IPS-NIHi11 (cell line): ENCODE data around the gene ANKRD44.
"Not testable (repeated sequence)": the region's sequence is repeated elsewhere in the genome, so short reads cannot be mapped to it uniquely, and the experiment has no call there.

Source experiments
- DNase-seq: peaks from one replicate; pipeline ENCODE4 v3.0.0; 2012; ENCODE audit warnings: mixed read lengths, low spot score

Gene ANKRD44

GRCh38 chr2:197075281-197075680 lies 235.3 kb downstream of the ANKRD44 start:
- DNase-seq, result no peak

DNA sequence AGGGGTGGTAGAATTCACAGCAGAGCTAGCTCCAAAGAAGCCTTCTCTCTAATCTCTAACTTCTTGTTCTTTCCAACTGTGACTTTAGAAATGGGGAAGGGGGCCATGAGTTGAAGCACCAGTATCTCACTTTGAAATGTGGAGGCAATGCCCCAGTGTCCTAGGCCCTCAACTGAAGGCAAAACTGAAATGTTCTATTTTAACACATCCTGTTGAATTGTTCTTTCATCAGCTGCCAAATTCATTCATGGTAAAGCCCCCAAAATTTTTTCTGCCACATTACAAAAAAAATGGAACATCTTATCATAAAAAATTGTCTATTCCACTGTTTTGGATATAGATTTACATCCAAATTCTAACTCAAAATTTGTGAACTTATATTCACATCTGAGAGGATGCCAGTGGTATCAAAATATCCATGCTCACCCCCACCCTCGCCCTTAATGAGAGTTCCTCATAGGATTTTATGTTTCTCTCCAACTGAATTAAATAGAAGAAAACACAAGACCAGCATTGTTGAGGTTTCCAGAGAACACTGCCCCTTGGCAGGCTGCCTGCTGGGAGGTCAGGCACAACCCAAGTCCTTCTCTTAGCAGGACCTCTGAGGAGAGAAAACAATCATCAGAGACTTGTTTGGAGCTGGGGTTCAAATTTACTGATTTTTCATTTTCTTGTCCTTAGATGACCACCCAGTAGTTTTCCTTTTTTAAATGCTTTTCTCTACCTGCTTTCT lies 236.7 kb downstream of the ANKRD44 start:
- DNase-seq, result no peak

DNA sequence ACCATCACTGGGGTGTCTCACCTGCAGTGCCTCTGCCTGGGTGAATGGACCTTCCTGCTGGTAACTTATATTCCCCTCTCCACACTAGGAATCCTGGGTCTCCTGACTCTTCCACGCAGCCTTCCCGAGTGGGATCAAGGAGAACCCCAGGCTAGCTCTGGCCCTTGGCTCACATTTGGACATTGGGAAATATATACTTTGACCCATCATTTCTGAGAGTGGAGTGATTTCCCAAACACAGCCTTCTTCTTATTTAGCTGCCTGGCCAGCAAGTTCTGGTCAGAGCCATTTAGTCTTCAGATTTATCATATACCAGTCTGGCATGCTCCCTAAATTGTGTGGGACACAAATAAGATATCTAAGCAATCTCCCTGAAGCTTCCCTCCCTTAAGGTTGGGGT lies 237.3 kb downstream of the ANKRD44 start:
- DNase-seq, result no peak

GRCh38 chr2:197072533-197072932 lies 238.0 kb downstream of the ANKRD44 start:
- DNase-seq, result no peak

DNA sequence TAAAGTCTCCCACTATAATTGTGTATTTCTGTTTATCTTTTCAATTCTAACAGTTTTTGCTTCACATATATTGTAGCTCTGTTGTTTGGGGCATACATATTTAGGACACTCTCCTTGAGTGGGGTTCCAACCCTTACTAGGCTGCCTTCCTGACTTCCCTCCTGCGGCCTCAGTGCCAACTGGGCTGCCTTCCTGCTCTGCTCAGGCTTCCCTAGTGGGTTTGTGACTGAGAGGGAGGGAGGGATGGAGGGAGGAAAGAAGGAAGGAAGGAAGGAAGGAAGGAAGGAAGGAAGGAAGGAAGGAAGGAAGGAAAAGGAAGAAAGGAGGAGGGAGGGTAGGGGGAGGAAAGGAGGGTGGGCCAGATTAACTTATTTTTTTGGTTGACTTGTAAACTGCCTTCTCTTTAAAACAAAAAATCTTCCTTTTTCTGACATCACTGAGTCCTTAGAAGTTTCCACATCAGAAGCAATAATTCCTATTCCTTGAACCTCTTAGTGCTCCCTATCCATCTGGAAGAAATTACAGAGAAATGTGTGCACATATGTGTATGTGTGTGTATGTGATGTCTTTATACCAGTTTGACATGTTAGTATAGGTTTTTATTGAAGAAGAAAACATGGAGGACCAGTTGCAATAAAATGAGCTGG lies 238.7 kb downstream of the ANKRD44 start:
- DNase-seq, result no peak

GRCh38 chr2:197071213-197071612 lies 239.4 kb downstream of the ANKRD44 start:
- DNase-seq, result no peak

GRCh38 chr2:197069958-197070357 lies 240.6 kb downstream of the ANKRD44 start:
- DNase-seq, result no peak

GRCh38 chr2:197062574-197062973 lies 248.0 kb downstream of the ANKRD44 start:
- DNase-seq, result not testable (repeated sequence)

DNA sequence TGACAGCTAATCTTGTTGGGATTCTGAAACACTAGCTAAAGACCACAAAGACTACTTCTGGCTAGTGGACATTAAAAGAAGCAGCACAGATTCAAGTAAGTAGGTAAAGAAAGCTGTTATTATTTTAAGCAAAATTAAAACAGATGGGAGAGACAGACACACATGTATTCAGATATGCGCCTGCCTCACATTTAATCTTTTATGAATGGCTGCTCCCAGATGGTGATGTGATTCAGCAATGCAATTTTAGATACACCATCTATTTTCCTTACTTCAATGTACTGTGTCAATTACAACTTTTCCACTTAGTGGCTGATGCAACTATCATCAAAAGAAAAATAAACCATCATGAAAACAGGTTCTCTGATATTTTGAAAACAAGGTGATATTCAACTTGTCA lies 251.1 kb downstream of the ANKRD44 start:
- DNase-seq, result no peak

DNA sequence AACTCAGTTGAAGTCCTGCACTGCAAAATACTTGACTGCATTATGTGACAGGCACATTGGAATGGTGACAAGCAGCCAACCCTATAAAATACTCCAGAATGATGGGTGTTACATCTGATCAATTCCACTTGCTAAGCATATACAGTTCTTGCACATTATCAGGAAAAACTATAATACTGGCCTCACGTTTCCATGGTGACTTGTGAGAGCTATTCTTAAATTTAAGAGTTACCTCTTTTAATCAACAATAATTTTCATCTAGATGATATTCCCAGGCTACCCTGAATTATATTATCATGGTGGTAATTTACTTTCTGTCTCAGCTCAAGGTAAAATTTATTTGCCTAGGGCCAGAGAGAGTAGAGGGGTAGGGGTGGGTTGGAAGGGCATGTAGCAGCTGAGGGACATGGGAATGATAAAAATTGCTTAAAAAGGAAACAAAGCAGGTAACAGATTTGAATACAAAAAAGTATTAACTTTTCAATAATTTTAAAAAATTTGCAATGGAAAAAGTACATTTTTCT lies 251.7 kb downstream of the ANKRD44 start:
- DNase-seq, result no peak

- no peak for DNase-seq
Observed at GRCh38 chr2:197057959-197058358, 252.6 kb downstream of the ANKRD44 start.

DNA sequence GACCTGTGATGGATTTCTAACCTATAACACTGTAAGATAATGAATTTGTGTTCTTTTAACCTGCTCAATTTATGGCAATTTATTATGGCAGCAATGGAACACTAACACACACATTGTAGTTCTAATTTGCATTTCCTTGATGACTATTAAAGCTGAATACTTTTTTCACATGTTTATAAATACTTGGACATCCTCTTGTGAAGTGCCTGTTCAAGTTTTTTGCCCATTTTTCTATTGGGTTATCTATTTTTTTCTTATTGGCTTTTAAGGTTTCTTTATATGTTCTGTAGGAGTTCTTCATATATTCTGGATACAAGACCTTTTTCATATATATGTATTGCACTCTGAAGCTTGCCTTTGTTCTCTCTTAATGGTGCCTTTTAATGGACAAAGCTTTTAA lies 255.5 kb downstream of the ANKRD44 start:
- DNase-seq, result no peak

- no peak for DNase-seq
Observed at GRCh38 chr2:197054437-197054836, 256.1 kb downstream of the ANKRD44 start.

GRCh38 chr2:197052356-197052755 lies 258.2 kb downstream of the ANKRD44 start:
- no peak for DNase-seq

DNA sequence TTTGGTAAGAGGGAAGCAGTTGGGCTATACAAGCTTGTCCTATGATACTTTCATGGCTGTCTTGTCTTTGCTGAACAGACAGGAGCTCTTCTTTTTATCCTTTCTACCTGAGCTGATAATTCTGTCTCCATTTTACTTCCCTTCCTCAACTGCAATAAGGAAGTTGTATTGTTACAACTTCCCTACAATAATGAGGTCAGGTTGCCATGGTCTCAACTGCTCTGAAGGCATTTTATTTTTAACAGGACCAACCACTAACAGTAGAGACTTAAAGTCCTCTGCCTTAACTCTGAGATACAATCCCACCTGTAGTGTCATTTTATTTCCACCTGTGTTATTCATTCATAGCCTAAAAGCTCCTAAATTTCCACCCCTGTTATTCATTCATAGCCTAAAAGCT lies 265.5 kb downstream of the ANKRD44 start:
- DNase-seq, result no peak

GRCh38 chr2:197042739-197043196 lies 267.8 kb downstream of the ANKRD44 start:
- DNase-seq, result no peak

DNA sequence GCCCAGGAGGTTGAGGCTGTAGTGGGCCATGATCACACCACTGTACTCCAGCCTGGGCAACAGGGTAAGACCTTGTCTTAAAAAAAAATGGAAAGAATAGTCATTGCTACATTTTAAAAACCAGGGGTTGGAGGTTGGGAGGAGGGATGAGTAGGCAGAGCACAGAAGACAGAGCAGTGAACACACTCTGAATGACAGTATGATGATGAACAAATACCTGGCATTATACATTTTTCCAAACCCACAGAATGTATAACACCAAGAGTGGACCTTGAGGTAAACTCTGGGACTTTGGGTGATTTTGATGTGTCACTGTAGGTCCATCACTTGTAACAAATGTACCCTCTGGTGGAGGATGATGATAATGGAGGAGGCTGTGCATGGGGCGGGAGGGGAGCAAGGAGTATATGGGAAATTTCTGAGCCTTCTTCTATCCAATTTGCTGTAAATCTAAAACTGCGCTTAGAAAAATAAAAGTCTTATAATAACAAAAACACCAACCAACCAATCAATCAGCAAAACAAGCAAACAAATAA lies 272.6 kb downstream of the ANKRD44 start:
- DNase-seq, result no peak

DNA sequence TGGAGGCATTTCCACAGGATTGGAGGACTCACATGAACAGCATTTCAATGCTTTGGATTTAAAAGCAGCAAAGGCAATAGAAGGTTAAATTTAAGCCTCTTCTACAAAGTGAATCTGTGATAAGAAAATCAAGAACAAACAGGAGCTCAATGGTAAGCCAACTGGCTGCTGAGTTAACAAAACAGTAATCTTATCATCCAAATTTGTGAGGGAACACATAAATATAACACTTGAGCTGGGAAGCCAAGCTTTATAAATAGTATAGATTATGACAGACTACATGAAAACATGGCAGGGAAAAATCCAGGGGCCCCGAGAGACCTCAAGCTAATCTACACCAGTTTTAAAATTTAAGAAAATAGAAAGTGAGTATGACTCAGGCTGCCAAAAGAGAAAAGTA lies 275.6 kb downstream of the ANKRD44 start:
- no peak for DNase-seq

DNA sequence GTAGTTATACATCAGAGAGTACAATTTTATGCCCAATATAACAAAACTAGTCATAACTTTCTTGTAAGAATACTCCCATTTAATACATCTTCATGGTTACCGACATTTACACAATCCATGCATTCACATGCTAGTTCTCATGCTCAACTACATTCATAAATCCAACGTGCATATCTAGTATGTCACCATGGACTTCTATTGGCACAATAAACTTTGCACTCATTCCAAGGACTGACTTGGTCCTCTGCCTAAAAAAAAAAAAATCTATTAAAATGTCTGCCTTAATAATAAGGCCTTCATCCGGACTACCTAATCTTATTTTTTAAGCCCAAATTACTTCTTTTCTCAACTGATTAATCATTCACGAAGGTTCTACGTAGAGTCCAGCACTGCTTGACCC lies 276.3 kb downstream of the ANKRD44 start:
- DNase-seq, result no peak

DNA sequence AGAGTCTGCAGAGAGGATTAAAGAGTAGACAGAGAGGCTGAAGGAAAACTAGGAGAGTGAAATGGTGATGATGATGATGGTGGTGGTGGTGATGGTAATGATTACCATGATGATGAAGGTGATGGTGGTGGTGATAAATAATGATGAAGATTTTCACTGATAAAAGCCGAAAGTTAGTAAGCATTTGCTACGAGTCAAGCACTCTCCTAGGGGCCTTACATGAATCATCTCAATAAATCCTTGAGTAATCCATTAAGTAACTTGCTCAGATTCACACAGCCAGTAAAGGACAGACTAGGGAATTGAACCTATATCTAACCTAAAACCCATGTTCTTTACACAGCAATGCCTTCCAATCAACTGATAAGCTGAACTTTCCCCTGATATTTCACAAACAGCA lies 277.4 kb downstream of the ANKRD44 start:
- DNase-seq, result no peak

DNA sequence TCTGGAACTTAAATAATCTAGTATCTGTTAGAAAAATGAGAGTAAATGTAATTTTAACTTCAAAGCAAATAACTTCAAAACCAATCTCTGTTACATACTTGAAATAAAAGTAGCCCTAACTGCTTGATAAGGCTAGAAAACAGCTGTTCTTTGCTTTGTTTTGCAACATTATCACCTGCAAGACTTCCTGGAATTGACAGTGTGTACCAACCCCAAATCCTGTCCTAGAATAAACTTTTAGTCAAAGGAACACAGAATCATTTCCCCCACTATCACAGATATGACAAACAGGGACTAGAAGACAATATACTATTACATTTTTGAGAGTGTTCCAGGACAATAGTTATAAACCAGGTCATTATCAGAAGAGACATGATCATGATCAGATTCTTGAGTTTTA lies 278.8 kb downstream of the ANKRD44 start:
- DNase-seq, result no peak

- DNase-seq, result no peak
Observed at GRCh38 chr2:197030090-197030489, 280.5 kb downstream of the ANKRD44 start.

- no peak for DNase-seq
Observed at GRCh38 chr2:197028633-197029032, 281.9 kb downstream of the ANKRD44 start.
